SK-N-SH (cell line): ENCODE data around the gene PPTC7.
"Not testable (repeated sequence)": the region's sequence is repeated elsewhere in the genome, so short reads cannot be mapped to it uniquely, and the experiment has no call there.

Experiments used
- ELF1 ChIP-seq: IDR thresholded peaks from 2 replicates; pipeline ENCODE4 v1.4.0; 2012
- EP300 ChIP-seq, 2 experiments: IDR thresholded peaks; 2 replicates each; pipeline versions ENCODE4 v1.4.0 to v1.6.1; 2012; ENCODE audit warnings: borderline replicate concordance in 1 of 2, low read depth in 1 of 2, low read length in 1 of 2
- EZH2phosphoT487 ChIP-seq: fragments of 200-600 bp; sonication (generic); IDR thresholded peaks from 2 replicates; pipeline ENCODE4 v1.6.1; 2017; ENCODE audit warnings: low read depth, mixed run types, mild to moderate bottlenecking, antibody characterized with exemption, moderate library complexity, borderline replicate concordance
- FOXM1 ChIP-seq: IDR thresholded peaks from 2 replicates; pipeline ENCODE4 v1.4.0; 2012; ENCODE audit warnings: low read depth, mild to moderate bottlenecking
- MEF2A ChIP-seq: IDR thresholded peaks from 2 replicates; pipeline ENCODE4 v1.4.0; 2012; ENCODE audit warnings: low read depth, borderline replicate concordance
- MXI1 ChIP-seq: IDR thresholded peaks from 2 replicates; pipeline ENCODE4 v1.6.1; 2012; ENCODE audit warnings: mild to moderate bottlenecking, low read depth, low read length, improper control_type of control experiment
- POLR2AphosphoS5 ChIP-seq: IDR thresholded peaks from 2 replicates; pipeline ENCODE4 v1.6.1; 2012; ENCODE audit warnings: low read depth, low read length
- RAD21 ChIP-seq: IDR thresholded peaks from 2 replicates; pipeline ENCODE4 v1.6.1; 2012; ENCODE audit warnings: mild to moderate bottlenecking, low read length
- SIN3A ChIP-seq: IDR thresholded peaks from 2 replicates; pipeline ENCODE4 v1.6.1; 2012; ENCODE audit warnings: low read depth, mild to moderate bottlenecking, low read length, moderate library complexity, borderline replicate concordance
- SMC3 ChIP-seq: IDR thresholded peaks from 2 replicates; pipeline ENCODE4 v1.6.1; 2012; ENCODE audit warnings: low read depth, low read length, improper control_type of control experiment
- TAF1 ChIP-seq: IDR thresholded peaks from 2 replicates; pipeline ENCODE4 v1.6.1; 2012; ENCODE audit warnings: low read depth, mild to moderate bottlenecking, low read length, moderate library complexity, borderline replicate concordance
- TF ChIP-seq, protein P1 (sequence below): fragments of 200-600 bp; sonication (generic); IDR thresholded peaks from 2 replicates; pipeline ENCODE4 v1.6.1; 2017; ENCODE audit warnings: antibody characterized with exemption, mild to moderate bottlenecking, moderate library complexity
- TF ChIP-seq, protein P2 (sequence below): IDR thresholded peaks from 2 replicates; pipeline ENCODE4 v1.4.0; 2012; ENCODE audit warnings: low read depth, borderline replicate concordance
- TF ChIP-seq, protein P3 (sequence below): IDR thresholded peaks from 2 replicates; pipeline ENCODE4 v1.6.1; 2012; ENCODE audit warnings: mild to moderate bottlenecking, low read depth, low read length, moderate library complexity

DNA sequence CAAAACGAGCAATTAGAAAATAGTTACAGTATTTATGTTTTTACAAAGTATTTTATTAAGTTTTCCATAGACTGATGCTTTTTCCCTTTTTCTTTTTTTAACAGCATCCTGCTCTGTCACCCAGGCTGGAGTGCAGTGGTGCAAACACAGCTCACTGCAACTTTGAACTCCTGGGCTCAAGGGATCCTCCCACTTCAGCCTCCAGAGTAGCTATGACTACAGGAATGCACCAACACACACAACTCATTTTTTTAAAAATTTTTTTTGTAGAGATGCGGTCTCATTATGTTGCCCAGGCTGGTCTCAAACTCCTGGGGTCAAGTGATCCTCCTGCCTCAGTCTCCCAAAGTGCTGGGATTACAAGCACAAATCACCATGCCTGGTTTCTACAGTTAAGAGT, 24.2 kb downstream of the PPTC7 start:
- TF ChIP-seq, protein P1, sequence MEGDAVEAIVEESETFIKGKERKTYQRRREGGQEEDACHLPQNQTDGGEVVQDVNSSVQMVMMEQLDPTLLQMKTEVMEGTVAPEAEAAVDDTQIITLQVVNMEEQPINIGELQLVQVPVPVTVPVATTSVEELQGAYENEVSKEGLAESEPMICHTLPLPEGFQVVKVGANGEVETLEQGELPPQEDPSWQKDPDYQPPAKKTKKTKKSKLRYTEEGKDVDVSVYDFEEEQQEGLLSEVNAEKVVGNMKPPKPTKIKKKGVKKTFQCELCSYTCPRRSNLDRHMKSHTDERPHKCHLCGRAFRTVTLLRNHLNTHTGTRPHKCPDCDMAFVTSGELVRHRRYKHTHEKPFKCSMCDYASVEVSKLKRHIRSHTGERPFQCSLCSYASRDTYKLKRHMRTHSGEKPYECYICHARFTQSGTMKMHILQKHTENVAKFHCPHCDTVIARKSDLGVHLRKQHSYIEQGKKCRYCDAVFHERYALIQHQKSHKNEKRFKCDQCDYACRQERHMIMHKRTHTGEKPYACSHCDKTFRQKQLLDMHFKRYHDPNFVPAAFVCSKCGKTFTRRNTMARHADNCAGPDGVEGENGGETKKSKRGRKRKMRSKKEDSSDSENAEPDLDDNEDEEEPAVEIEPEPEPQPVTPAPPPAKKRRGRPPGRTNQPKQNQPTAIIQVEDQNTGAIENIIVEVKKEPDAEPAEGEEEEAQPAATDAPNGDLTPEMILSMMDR = not testable (repeated sequence)
- TF ChIP-seq SIN3A; POLR2AphosphoS5; FOXM1; SMC3; EP300 (IDR thresholded peaks at IDR 0.05; ENCODE audit: borderline replicate concordance in 1 of 2, low read depth in 1 of 2, low read length in 1 of 2); ELF1; RAD21; EZH2phosphoT487; TAF1; MEF2A; MXI1: not testable (repeated sequence)
- TF ChIP-seq, protein P2, sequence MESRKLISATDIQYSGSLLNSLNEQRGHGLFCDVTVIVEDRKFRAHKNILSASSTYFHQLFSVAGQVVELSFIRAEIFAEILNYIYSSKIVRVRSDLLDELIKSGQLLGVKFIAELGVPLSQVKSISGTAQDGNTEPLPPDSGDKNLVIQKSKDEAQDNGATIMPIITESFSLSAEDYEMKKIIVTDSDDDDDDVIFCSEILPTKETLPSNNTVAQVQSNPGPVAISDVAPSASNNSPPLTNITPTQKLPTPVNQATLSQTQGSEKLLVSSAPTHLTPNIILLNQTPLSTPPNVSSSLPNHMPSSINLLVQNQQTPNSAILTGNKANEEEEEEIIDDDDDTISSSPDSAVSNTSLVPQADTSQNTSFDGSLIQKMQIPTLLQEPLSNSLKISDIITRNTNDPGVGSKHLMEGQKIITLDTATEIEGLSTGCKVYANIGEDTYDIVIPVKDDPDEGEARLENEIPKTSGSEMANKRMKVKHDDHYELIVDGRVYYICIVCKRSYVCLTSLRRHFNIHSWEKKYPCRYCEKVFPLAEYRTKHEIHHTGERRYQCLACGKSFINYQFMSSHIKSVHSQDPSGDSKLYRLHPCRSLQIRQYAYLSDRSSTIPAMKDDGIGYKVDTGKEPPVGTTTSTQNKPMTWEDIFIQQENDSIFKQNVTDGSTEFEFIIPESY = not testable (repeated sequence)
- TF ChIP-seq, protein P3, sequence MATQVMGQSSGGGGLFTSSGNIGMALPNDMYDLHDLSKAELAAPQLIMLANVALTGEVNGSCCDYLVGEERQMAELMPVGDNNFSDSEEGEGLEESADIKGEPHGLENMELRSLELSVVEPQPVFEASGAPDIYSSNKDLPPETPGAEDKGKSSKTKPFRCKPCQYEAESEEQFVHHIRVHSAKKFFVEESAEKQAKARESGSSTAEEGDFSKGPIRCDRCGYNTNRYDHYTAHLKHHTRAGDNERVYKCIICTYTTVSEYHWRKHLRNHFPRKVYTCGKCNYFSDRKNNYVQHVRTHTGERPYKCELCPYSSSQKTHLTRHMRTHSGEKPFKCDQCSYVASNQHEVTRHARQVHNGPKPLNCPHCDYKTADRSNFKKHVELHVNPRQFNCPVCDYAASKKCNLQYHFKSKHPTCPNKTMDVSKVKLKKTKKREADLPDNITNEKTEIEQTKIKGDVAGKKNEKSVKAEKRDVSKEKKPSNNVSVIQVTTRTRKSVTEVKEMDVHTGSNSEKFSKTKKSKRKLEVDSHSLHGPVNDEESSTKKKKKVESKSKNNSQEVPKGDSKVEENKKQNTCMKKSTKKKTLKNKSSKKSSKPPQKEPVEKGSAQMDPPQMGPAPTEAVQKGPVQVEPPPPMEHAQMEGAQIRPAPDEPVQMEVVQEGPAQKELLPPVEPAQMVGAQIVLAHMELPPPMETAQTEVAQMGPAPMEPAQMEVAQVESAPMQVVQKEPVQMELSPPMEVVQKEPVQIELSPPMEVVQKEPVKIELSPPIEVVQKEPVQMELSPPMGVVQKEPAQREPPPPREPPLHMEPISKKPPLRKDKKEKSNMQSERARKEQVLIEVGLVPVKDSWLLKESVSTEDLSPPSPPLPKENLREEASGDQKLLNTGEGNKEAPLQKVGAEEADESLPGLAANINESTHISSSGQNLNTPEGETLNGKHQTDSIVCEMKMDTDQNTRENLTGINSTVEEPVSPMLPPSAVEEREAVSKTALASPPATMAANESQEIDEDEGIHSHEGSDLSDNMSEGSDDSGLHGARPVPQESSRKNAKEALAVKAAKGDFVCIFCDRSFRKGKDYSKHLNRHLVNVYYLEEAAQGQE = not testable (repeated sequence)
